Vagina (tissue), 2 donors: ENCODE results near the gene OAT.

Source experiments
- CTCF ChIP-seq, 3 experiments: fragments of 450-650 bp in 2 of 3; fragments of 200-600 bp in 1 of 3; sonication (generic) in 1 of 3; IDR thresholded peaks; one replicate each; pipeline ENCODE4 v1.5.1; 2017 to 2019; ENCODE audit warnings: antibody characterized with exemption in 3 of 3, mild to moderate bottlenecking in 2 of 3, moderate library complexity in 2 of 3
- POLR2A ChIP-seq, 2 donors: fragments of 450-650 bp; IDR thresholded peaks; one replicate each; pipeline ENCODE4 v1.6.1; 2017; ENCODE audit warnings: antibody characterized with exemption in 2 of 2, mild to moderate bottlenecking in 2 of 2, moderate library complexity in 2 of 2
- POLR2AphosphoS5 ChIP-seq, 2 donors: sonication (generic); formaldehyde crosslinking; IDR thresholded peaks; one replicate each; pipeline ENCODE4 v1.9.0; 2017; ENCODE audit warnings: antibody characterized with exemption in 2 of 2, mild to moderate bottlenecking in 2 of 2, low read depth in 1 of 2; ENCODE audit not compliant: insufficient read depth in 1 of 2

DNA sequence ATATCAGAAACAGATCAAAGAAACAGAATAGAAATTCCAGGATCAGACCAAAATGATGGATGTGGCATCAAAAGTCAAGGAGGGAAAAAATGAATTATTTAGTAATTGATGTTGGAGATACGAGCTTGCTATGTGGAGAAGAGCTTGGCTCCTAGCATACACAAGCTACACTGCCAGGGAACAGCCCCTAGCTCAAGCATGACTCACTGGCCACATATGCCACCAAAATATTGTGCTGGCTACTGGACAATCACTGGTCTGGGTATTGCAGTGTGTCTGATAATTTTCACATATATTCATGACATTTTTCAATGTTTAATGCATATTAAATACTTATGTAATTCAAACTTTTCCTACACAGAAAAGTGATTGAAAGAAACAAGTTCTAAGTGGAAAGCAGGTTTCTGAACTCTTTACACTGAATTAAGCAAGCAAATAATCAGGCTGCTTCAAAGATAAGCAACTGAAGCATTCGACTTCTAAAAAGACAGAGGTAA is 59.3 kb downstream of the OAT start:
- TF ChIP-seq CTCF (IDR thresholded peaks at IDR 0.05), result no peak
- no peak for TF ChIP-seq POLR2A (IDR thresholded peaks at IDR 0.05)
- TF ChIP-seq POLR2AphosphoS5 (IDR thresholded peaks at IDR 0.05; ENCODE audit: insufficient read depth in 1 of 2, low read depth in 1 of 2), result no peak
